IPS DF 4.7 (cell line): ENCODE results near the gene DENND2C.
A peak's percentile ranks its signal among the peaks of the same experiment; 100 is the strongest.

ENCODE experiments used
- DNase-seq: peaks from one replicate; pipeline ENCODE4 v3.0.0-alpha.2; 2013; ENCODE audit warnings: low spot score; ENCODE audit errors: extremely low read depth

The DENND2C gene, protein sequence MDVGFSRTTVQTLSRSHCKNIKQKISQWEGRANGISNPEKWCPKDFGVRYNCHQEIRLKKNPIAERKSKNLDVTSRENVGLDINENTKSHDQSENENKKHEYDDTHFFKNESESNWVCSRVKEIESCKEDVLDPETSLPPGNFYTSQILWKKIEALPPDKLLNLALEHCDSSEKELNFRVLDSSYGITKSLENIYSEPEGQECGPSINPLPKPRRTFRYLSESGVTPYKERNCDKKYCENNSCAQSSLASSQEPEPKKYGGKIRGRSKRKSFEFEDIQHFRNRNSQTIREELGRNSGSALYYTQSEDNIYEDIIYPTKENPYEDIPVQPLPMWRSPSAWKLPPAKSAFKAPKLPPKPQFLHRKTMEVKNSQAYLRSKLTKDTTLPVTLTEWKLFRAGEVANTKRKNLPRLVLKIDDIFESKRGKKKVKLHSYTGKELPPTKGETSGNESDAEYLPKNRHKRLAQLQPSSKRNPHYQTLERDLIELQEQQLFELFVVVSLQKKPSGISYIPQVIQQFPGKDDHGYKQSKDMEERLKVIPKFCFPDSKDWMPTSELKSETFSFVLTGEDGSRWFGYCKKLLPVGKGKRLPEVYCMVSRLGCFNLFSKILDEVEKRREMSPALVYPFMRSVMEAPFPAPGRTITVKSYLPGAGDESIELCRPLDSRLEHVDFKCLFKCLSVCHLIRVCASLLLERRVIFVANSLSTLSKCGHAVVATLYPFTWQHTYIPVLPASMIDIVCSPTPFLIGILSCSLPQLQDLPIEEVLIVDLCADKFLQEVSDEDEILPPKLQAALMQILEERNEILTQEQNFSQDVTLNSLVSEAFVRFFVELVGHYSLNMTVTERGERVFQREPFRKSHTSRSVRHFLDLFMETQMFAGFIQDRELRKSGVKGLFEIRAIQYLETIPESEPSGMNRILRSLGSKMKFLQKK

DNA sequence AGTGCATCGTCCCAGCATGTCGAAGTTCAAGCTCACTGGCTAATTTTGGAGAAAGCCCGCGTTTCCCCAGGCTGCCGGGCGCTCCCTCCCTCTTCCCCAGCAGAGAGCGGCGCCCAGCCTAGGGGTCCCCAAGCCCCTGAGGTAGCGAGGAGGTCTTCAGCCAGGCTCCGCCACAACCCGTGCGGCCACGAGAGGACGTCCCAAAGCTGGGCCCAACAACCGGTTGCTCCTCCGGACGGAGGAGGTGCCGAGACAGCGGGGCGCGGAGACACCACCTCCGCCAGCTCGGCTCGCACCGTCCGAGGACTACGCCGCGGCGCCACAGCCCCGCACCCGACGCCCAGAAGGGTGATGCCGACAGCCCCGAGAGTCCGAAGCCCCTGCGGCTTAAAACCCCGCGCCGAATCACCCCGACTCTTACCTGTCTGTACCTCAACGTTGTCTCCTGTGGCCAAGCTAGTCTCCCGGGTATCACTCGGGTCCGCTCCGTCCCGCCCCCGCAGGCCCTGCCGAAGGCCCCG is at the start of gene DENND2C:
DENND2C (minus strand) TSS at position 488 of the 521 bp plus-strand sequence. CDS start 44,065 bp downstream, outside the sequence.
- peak; percentile 51 for DNase-seq

DNA sequence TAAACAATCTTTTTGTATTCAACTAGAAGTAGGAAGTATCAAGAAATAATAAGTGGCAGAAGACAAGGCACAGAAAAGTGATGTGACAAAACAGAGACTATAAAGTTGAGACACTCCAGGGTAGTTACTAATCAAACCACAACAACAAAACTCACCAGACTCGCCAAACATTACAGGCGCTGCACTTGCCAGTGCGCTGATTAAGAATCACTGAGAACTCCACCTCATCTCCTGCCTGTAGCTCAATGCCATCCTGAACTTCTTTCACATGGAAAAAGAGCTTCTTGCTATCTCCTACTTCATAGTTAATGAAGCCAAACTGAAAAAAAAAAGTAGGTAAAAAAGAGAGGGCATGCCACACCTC is 49.6 kb upstream of the DENND2C start:
- no peak for DNase-seq

DNA sequence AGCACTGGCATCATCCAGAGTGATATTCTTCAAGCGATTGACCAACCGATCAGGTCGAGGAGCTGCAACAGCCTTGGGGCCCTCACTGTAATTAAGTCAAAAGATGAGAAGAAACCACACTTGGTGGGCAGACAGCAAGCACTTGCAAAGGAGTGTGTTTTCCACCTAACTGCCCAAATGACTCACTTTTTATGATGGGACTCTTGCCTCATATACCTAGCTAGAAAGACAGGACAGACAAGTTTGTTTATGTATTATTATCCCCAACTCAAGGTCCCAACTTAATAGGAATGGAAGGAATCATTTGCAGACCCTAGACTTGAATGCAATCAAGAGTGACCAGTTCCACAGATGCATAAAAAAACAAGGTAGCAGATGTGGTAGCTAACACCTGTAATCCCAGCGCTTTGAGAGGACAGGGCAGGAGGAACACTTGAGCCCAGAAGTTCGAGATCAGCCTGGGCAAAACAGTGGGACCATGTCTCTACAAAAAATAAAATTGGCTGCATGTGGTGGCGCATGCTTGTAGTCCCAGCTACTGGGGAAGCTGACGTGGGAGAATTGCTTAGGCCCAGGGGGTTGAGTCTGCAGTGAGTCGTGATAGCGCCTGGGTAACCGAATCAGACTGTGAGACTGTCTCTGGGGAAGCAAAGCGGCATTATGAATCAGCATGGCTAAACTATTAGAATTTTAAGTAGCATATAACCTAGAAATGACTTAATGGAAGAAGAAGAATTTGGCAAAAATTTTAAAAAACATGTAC is 49.0 kb upstream of the DENND2C start:
- no peak for DNase-seq

DNA sequence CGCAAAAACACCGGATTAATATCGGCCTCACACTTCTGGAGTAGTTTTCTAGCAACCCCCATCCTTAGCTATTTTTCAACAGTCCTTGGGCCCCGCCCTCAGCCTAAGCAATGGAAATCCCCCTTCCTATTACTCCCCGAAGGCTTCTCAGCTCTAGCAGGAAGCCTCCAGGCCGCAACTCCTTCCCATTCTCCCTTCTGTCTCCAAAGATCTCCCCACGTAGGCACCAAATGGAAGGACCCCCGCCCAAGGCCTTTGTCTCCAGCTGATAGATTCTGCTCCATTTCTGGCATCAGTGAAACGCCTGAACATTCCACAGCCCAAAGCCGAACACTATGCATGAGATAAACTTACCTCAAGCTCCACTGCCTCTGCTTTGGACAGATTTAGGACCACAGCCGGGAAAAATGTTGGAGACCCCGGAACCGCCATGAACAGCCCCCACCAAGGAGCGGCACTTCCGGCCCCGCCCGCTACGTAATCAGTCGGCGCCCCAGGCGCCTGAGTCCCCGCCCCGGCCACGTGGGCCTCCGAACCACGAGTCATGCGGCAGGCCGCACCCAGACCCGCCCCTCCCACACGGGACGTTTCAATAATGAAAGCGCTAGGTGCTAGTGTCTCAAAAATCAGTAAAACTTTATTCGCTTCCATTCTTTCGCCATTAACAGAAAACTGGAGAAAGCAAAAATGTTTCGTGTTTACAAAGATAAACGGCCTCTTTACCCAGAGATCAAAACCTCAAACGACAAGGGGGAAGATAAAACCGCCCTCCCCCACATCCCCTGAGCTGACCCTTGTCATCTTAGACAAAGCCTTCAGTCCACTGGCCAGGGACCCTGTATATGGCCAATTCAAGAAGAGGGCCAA is 46.7 kb upstream of the DENND2C start, which contains the start of gene NRAS:
NRAS (minus strand) TSS at position 468 of the 867 bp plus-strand sequence. CDS start 611 bp downstream, outside the sequence.
- DNase-seq = peak; percentile 44

DNA sequence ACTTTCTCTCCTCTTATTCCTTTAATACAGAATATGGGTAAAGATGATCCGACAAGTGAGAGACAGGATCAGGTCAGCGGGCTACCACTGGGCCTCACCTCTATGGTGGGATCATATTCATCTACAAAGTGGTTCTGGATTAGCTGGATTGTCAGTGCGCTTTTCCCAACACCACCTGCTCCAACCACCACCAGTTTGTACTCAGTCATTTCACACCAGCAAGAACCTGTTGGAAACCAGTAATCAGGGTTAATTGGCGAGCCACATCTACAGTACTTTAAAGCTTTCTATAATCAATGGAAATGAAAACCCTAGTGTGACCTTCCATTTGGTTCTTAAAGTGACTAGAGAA is 46.1 kb upstream of the DENND2C start:
- DNase-seq = no peak

DNA sequence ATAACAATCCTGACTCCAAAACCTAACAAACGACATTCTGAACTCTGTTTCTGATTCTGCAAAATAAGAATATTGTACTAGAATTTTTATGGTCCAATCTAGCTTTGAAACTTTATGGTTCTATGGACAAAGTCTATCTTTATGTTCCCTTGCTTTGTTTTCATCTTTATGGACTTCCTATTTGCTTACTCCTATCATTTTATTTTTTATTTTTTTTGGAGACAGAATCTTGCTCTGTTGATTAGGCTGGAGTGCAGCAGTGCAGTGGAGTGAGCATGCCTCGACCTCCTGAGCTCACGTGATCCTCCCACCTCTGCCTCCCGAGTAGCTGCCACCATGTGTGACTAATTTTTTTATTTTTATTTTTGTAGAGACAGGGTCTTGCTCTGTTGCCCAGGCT is 43.1 kb upstream of the DENND2C start:
- DNase-seq = no peak

DNA sequence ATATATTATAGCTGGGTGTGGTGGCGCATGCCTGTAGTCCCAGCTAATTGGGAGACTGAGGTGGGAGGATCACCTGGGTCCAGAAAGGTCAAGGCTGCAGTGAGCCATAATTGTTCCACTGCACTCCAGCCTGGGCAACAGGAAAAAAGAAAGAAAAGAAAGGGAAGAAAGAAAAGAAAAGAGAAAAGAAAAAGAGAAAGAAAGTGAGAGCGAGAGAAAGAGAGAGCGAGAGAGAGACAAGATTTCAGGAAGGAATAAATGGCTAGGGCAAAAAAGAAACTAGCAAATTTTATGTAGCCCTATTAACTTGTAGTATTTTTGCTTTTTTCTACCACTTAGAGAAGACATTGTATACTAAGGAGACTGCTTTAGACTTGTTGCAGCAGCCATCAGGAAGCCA is 40.5 kb upstream of the DENND2C start:
- DNase-seq = no peak

DNA sequence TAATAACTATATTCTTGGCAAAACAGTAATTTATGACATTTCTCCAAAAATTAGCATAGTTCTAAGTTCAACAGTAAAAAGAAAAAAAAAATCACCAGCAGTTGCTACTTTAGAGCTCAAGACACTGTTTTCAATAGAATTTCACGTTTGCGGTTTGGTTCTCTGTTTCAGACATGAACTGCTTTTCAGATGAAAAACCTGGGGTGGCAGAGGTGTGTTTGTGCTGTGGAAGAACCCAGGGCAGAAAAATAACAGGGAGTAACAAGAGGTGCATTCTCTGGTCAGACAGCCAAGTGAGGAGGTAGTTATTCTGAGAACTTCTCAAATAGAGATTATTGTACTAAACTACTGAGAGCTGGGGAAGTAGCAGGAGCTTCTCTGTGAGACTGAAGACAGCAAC is 37.8 kb upstream of the DENND2C start:
- DNase-seq = no peak

DNA sequence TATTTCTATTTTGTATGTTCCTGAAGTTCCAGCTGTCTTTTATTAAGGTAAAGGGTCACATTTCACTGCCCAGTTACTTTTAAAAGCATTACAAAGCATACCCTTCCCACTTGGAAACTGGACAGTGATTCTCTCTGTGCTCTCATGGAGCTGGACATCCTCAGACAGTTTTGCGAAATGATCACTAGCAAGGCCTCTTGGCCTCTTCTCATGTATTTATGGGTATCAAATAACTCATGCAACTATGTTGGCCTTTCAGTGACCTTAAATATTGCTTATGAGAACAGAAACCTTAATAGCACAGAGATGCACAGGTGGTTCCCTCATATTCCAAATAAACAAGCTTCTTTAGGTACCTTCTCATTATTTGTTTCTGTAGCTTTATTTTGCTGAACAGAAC is 33.4 kb upstream of the DENND2C start:
- DNase-seq = no peak

DNA sequence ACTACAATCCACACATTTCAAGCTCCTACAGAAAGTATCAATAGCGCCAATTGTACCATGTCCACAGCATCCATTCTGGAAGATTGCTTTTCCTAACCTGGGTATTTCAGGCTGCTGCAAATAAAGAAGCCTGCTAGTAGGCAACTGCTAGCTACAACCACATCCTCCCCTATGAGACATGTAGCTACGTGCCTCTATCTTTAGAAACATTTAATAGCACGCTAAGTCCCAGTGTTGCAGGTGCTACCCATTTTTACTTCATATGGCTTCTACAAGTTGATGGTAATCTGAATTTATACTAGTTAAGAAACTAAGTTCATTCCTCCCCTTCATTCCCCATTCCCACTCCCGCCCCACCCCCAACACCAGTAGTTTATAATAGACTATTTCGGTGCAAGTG is 32.9 kb upstream of the DENND2C start:
- DNase-seq = no peak

DNA sequence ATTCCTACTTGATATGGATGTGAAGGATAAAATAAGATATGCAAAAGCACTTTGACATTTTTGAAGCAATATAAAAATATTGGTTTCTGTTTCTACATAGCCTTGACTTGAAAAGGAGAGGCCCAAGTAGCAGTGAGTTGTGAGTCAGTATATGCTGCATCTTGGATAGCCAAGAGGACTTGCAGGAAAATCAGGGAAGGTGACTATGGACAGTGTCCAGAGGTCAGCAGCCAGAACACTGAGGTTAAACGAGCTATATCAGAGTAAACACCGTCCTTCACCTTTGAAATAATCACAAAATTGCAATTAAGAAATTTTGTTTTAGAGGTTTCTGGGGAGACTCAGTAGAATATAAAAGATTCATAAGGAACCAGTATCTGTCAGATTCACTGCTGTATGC is 32.1 kb upstream of the DENND2C start:
- no peak for DNase-seq

DNA sequence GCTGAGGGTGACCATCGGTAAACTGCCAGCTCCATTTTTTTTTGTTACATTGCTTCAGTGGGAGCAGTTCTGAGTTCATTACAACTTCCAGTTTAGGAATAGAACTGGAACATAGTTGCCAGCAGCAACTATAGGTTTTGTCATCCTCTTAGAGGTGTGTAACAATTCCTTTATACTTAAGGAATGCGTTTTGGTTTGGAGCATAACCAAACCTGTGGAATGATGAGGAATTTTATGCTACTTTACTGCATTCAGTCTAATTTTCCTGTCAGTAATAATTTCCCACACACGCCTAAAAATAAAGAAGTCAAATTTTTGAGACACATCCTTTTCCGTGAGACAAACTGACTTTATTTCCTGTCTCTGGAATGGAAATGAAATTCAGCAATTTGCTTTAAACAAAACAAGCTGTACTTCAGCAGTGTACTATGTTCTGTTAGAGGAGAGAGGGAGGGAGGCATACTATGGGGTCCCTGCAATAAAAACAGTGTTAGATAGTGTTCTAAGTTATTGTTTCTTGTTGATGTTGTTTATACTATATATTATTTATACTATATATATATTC is 30.3 kb upstream of the DENND2C start:
- DNase-seq = no peak

DNA sequence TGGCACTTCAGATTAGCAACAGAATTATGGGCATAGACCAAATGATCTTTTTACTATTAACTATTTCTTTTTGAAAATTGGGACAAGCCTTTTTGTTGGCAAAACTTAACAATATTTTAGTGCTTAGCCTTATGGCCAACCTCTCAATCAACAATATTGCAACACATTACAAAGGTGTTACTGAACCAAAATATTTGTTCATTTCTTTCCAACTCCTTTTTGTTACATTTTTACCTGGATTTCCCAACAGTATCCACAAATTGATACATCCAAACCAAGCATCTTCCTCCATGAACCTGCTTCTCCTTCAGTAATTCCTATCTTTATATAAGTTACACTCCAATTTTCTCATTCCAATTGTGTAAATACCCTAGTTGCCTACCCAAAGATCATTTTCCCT is 27.0 kb upstream of the DENND2C start:
- no peak for DNase-seq

DNA sequence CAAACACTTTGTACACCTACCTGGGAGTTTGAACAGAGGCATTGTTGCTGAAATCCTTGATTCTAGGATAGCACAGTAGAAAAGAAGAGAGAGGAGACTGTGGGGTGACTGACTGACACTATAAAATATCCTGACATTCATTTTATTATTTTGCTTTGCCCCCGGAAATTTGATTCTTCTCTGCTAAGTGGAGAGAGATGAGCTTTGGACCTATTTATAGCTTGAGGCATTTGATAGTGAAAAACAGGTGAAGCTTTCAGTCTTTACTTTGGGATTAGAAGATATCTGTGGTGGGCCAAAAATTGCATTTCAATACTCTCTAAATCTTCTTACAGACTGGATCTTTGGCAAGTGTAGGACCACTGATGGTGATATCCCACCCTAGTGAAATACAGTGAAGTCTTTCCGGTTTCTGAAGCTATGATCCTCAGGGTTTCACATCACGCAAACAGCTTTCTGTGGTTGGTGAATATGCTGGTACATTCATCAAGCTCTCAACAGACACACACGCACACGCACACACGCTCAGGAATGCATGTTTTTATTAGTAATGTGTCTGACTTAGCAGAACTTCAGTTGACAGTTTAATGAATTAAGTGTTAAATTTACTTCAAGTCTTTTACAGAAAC is 25.7 kb upstream of the DENND2C start, which contains the start of gene AMPD1:
AMPD1 (minus strand) TSS at position 117 of the 629 bp plus-strand sequence; CDS start at position 42, 75 bp downstream.
- no peak for DNase-seq

DNA sequence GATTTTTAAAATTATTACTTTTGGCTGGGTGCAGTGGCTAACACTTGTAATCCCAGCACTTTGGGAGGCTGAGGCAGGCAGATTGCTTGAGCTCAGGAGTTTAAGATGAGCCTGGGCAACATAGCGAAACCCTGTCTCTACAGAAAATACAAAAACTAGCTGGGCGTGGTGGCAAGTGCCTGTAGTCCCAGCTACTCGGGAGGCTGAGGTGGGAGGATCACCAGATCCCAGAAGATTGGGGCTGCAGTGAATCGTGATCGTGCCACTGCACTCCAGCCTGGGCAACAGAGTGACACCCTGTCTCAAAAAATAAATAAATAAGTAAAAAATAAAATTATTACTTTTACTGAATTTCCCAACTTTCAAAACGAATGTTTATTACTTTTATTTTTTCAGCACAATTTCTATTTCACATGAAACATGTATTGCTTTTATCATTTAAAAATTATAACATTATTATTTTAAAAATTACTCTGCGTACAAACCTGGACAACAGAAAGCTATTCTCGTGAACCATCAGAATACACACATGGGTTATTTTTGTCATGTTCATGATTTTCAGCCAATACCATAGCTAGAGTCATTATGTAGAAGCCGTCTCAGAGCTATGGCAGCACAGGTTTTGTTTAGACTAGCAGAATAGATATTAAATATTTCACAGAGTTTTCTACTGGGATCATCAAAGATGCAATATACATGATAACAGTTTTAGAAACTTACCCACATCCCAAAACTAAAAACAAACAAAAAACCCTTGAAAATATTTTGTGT is 24.9 kb upstream of the DENND2C start:
- no peak for DNase-seq

DNA sequence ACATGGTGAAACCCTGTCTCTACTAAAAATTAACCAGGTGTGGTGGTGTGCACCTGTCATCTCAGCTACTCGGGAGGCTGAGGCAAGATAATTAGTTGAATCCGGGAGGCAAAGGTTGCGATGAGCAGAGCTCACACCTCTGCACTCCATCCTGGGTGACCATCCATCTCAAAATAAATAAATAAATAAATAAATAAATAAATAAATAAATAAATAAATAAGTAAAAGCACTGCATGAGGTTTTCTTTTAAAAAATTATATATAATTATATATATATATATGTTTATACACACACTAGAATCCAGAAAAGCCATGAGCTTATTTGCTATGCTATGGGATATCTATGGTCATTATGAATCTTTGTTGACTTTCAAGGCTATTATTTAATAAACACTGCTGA is 23.1 kb upstream of the DENND2C start:
- DNase-seq = no peak

DNA sequence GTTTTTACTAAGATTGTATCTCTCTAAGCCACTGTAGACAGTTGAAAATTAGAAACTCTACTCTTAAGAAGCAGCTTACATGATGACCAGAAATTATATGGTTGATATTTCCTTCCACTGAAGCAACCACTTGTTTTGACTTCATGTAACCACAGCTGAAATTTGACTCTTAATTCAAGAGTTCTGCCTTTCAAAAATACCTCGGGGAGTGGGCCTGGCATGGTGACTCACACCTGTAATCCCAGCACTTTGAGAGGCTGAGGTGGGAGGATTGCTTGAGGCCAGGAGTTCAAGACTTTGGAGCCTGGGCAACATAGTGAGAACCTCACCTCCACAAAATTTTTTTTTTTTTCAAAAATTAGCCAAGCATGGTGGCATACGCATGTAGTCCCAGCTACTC is 21.2 kb upstream of the DENND2C start:
- DNase-seq = no peak

DNA sequence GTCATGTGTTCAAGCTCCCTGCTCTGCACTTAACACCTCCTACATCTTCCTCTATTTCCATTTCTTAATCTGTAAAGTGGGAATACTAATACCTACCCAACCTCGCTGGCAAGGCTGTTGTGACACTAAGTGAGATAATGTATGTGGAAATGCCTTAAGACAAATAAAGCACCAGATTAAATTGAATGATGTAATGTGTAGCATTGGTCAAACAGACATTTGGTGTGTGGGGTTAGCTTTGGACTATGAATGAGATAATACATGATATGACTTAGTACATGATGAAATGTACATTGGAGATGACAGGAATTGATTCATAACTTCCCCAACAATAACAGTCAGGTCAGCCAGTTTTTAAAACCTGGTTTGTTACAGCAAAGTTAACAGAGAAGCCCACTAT is 20.3 kb upstream of the DENND2C start:
- DNase-seq = no peak

DNA sequence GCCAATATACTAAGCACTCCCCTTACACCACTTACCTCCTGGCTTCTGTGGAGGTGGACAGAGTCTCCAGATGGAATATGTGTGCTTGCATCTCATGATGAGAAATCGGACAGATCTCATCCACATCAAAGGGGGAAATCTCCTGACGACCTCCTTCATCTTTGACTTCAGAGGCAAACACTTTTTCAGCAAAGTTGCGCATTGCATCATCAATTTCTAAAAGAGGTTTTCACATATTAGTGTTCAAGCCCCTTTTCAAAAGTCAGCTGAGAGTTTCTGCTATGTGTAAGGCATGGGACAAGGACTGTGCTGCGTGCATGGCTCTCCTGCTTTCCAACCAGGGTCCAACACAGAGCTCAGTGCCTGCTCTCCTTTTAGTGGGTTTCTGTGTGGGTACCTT is 18.7 kb upstream of the DENND2C start:
- no peak for DNase-seq
